ENCODE data around the gene SLC26A2.

GRCh38 chr5:149912226-149912871 lies 48.2 kb upstream of the SLC26A2 start:
- TF ChIP-seq CTCF (IDR thresholded peaks at IDR 0.05) (no peak), EZH2 (IDR thresholded peaks at IDR 0.05; ENCODE audit: borderline replicate concordance, insufficient read depth, low read depth, low read length, poor library complexity, severe bottlenecking) (no peak)

Measured in B cell (primary cell).